ENCODE measurements around the gene PRSS38.

GRCh38 chr1:227838181-227838580, 22.7 kb downstream of the PRSS38 start:
- TF ChIP-seq, protein P1, sequence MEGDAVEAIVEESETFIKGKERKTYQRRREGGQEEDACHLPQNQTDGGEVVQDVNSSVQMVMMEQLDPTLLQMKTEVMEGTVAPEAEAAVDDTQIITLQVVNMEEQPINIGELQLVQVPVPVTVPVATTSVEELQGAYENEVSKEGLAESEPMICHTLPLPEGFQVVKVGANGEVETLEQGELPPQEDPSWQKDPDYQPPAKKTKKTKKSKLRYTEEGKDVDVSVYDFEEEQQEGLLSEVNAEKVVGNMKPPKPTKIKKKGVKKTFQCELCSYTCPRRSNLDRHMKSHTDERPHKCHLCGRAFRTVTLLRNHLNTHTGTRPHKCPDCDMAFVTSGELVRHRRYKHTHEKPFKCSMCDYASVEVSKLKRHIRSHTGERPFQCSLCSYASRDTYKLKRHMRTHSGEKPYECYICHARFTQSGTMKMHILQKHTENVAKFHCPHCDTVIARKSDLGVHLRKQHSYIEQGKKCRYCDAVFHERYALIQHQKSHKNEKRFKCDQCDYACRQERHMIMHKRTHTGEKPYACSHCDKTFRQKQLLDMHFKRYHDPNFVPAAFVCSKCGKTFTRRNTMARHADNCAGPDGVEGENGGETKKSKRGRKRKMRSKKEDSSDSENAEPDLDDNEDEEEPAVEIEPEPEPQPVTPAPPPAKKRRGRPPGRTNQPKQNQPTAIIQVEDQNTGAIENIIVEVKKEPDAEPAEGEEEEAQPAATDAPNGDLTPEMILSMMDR (conservative IDR thresholded peaks at IDR 0.05 in 1 of 2, IDR thresholded peaks at IDR 0.05 in 1 of 2; ENCODE audit: low read depth in 1 of 2, low read length in 2 of 2), result no peak
- TF ChIP-seq EZH2 (IDR thresholded peaks at IDR 0.05; ENCODE audit: low read length, missing control alignments), result no peak

Measured in fibroblast of lung (primary cell).